ENCODE measurements around the gene JARID2. TPM values are rescaled to one million over a fixed set of nuclear protein-coding genes. Genes with fewer than 3 reads are reported as not detected.

Gene JARID2
- total and polyA plus RNA-seq, 9 of the 15 experiments (the other 6 are each of a cell fraction or from before 2014, with no cell fraction given), result 5.0 to 29.0 (median 15.6) TPM

GRCh38 chr6:15491255-15491985 lies 245.6 kb downstream of the JARID2 start (continued):
- TF ChIP-seq, protein P1, sequence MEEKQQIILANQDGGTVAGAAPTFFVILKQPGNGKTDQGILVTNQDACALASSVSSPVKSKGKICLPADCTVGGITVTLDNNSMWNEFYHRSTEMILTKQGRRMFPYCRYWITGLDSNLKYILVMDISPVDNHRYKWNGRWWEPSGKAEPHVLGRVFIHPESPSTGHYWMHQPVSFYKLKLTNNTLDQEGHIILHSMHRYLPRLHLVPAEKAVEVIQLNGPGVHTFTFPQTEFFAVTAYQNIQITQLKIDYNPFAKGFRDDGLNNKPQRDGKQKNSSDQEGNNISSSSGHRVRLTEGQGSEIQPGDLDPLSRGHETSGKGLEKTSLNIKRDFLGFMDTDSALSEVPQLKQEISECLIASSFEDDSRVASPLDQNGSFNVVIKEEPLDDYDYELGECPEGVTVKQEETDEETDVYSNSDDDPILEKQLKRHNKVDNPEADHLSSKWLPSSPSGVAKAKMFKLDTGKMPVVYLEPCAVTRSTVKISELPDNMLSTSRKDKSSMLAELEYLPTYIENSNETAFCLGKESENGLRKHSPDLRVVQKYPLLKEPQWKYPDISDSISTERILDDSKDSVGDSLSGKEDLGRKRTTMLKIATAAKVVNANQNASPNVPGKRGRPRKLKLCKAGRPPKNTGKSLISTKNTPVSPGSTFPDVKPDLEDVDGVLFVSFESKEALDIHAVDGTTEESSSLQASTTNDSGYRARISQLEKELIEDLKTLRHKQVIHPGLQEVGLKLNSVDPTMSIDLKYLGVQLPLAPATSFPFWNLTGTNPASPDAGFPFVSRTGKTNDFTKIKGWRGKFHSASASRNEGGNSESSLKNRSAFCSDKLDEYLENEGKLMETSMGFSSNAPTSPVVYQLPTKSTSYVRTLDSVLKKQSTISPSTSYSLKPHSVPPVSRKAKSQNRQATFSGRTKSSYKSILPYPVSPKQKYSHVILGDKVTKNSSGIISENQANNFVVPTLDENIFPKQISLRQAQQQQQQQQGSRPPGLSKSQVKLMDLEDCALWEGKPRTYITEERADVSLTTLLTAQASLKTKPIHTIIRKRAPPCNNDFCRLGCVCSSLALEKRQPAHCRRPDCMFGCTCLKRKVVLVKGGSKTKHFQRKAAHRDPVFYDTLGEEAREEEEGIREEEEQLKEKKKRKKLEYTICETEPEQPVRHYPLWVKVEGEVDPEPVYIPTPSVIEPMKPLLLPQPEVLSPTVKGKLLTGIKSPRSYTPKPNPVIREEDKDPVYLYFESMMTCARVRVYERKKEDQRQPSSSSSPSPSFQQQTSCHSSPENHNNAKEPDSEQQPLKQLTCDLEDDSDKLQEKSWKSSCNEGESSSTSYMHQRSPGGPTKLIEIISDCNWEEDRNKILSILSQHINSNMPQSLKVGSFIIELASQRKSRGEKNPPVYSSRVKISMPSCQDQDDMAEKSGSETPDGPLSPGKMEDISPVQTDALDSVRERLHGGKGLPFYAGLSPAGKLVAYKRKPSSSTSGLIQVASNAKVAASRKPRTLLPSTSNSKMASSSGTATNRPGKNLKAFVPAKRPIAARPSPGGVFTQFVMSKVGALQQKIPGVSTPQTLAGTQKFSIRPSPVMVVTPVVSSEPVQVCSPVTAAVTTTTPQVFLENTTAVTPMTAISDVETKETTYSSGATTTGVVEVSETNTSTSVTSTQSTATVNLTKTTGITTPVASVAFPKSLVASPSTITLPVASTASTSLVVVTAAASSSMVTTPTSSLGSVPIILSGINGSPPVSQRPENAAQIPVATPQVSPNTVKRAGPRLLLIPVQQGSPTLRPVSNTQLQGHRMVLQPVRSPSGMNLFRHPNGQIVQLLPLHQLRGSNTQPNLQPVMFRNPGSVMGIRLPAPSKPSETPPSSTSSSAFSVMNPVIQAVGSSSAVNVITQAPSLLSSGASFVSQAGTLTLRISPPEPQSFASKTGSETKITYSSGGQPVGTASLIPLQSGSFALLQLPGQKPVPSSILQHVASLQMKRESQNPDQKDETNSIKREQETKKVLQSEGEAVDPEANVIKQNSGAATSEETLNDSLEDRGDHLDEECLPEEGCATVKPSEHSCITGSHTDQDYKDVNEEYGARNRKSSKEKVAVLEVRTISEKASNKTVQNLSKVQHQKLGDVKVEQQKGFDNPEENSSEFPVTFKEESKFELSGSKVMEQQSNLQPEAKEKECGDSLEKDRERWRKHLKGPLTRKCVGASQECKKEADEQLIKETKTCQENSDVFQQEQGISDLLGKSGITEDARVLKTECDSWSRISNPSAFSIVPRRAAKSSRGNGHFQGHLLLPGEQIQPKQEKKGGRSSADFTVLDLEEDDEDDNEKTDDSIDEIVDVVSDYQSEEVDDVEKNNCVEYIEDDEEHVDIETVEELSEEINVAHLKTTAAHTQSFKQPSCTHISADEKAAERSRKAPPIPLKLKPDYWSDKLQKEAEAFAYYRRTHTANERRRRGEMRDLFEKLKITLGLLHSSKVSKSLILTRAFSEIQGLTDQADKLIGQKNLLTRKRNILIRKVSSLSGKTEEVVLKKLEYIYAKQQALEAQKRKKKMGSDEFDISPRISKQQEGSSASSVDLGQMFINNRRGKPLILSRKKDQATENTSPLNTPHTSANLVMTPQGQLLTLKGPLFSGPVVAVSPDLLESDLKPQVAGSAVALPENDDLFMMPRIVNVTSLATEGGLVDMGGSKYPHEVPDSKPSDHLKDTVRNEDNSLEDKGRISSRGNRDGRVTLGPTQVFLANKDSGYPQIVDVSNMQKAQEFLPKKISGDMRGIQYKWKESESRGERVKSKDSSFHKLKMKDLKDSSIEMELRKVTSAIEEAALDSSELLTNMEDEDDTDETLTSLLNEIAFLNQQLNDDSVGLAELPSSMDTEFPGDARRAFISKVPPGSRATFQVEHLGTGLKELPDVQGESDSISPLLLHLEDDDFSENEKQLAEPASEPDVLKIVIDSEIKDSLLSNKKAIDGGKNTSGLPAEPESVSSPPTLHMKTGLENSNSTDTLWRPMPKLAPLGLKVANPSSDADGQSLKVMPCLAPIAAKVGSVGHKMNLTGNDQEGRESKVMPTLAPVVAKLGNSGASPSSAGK (IDR thresholded peaks at IDR 0.05), result no peak
- no peak for TF ChIP-seq GABPA (tag; conservative IDR thresholded peaks at IDR 0.05; ENCODE audit: low read depth)
- no peak for TF ChIP-seq HNRNPK (IDR thresholded peaks at IDR 0.05; ENCODE audit: low read depth, low read length, poor library complexity, severe bottlenecking)
- TF ChIP-seq SMARCE1 (IDR thresholded peaks at IDR 0.05), result no peak
- TF ChIP-seq, protein P2, sequence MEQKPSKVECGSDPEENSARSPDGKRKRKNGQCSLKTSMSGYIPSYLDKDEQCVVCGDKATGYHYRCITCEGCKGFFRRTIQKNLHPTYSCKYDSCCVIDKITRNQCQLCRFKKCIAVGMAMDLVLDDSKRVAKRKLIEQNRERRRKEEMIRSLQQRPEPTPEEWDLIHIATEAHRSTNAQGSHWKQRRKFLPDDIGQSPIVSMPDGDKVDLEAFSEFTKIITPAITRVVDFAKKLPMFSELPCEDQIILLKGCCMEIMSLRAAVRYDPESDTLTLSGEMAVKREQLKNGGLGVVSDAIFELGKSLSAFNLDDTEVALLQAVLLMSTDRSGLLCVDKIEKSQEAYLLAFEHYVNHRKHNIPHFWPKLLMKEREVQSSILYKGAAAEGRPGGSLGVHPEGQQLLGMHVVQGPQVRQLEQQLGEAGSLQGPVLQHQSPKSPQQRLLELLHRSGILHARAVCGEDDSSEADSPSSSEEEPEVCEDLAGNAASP (IDR thresholded peaks at IDR 0.05), result peak; percentile 78
- no peak for TF ChIP-seq HMGN3 (IDR thresholded peaks at IDR 0.05; ENCODE audit: borderline replicate concordance, extremely low read depth, insufficient read length, low read depth, low read length)
- no peak for TF ChIP-seq RAD51 (IDR thresholded peaks at IDR 0.05; ENCODE audit: borderline replicate concordance, low read depth)
- TF ChIP-seq RCOR1 (IDR thresholded peaks at IDR 0.05; ENCODE audit: borderline replicate concordance in 1 of 2, low read depth in 2 of 2, low read length in 2 of 2), result 0 out of 4 replicates have a peak, but pooled peaks of 1 of the 2 experiments have one; percentile 29
- TF ChIP-seq MAZ (CRISPR knock-in tag; conservative IDR thresholded peaks at IDR 0.05 in 1 of 2, IDR thresholded peaks at IDR 0.05 in 1 of 2), result no peak
- TF ChIP-seq, protein P3, sequence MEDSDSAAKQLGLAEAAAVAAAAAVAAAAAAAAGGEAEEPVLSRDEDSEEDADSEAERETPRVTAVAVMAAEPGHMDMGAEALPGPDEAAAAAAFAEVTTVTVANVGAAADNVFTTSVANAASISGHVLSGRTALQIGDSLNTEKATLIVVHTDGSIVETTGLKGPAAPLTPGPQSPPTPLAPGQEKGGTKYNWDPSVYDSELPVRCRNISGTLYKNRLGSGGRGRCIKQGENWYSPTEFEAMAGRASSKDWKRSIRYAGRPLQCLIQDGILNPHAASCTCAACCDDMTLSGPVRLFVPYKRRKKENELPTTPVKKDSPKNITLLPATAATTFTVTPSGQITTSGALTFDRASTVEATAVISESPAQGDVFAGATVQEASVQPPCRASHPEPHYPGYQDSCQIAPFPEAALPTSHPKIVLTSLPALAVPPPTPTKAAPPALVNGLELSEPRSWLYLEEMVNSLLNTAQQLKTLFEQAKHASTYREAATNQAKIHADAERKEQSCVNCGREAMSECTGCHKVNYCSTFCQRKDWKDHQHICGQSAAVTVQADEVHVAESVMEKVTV (CRISPR knock-in tag; IDR thresholded peaks at IDR 0.05), result peak; percentile 60

All from K562 (cell line).